Measurements from ENCODE around the gene DPEP2NB.
"Not testable (repeated sequence)": the region's sequence is repeated elsewhere in the genome, so short reads cannot be mapped to it uniquely, and the experiment has no call there.

The DPEP2NB gene

DNA sequence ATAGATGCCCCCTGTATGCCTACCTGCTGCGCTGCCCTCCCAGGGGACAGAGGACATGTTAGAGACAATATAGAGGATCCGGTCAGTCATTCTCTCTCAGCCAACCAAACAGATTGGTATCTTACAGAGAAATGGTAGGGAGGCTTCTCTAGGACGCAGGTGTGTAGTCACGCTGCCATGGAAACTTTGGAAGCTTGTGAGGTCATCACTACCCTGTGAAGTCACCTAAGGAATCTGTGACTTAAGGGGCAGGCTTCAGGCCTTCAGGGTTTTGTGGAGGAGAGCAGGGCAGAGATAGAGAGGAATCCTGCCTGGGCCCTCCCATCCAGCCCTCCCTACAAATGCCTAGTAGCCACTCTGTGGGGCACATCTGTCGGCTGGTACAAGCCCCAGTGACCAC is at the start of gene DPEP2NB:
DPEP2NB (minus strand) TSS at position 231 of the 400 bp plus-strand sequence; CDS start at position 90, 141 bp downstream.
- no peak for DNase-seq

GRCh38 chr16:68064791-68065365 is 49.2 kb upstream of the DPEP2NB start:
- peak; percentile 60 to 72 for DNase-seq

DNA sequence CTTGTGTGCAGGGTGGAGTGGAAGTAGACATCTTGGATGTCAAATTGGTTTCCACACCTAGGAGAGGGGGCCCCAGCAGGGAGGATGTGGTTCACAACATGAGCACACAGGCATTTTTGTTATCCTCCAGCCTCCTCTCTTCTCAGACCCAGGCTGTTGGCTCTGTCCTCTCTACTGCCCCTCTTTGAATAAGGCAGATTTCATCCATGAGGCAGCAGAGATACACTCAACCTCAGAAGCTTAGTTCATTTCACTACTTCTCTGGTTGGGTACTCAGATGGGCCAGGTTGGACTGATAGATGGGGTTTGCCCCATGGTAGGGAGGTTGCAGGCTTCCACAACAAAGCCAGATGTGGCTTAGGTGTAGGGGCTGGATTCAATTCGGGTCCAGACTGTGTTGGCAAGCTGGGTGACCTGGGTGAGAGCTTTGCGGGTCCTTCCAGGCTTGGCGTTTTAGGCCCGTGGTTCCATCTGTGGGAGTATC is 47.2 kb upstream of the DPEP2NB start:
- DNase-seq = no peak

DNA sequence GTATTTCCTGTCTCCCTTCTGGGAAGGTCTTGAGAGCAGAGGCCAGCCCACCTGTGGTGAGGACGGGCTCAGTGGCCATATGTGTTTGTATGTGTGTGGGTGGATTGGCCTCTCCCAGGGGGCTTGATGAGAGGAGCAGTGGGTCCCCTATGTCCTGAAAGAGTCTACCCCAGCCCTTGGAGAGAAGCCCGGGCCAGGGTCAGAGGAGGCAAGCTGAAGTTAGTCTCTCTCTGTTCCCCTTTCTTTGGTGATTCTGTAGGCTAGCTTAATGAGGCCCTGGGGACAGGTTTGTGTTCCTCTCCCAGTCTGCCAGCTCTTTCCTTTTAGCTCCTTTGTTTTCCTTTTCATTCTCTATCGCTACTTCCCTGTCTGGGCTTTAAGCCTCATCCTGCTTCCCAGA is 45.7 kb upstream of the DPEP2NB start:
- no peak for DNase-seq

DNA sequence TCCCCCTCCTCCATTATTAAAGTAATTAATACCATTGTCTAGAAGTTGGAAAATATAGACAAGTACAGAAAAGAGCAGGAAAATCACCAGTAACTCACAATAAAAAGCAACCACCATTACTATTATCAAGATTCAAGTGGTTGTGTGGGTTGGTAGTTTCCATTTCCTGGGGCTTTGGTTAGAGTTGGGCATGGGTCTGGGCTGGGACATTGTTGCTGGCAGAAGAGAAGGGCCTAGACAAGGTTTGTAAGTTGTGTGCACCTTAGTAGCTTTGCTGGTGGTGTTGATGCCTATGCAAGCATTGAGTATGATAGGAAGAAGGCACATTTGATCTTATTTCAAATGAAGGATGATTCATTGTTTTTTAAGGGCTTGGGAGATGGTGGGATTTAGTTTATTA is 44.1 kb upstream of the DPEP2NB start:
- DNase-seq = no peak

DNA sequence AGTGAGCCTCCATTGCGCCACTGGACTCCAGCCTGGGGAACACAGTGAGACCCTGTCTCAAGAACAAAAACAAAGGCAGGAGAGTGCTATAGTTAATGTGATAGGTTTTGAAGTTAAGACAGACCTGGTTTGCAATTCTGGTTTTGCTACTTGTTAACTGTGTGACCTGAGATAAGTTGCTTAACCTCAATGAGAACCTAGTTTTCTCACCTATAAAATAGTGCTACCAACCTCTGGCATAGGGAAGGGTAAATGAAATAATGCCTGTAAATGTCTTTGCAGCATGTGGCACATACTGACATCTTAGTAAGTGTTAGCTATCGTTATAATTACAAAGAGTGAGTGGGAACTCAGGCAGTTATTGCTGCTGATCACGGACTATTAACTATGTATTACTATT is 39.7 kb upstream of the DPEP2NB start:
- no peak for DNase-seq

DNA sequence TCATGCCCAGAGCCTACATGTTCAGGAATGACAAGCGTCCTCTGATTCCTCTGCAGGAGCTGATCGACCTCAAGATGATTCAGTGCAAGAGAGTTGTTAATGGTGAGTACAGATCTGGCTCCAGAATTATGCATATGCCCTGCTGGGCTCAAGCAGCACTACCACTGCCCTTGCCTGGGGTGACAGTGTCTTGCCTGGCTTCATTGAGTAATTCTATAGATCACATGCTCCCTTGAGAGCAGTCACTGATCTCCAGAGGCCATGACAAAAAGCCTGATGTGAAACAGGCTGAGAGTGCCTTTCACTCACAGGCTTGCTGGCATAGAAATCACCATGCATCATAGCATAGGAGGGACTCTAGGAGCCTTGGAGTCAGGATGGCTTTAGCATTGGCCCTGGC is 33.7 kb upstream of the DPEP2NB start:
- DNase-seq = no peak

DNA sequence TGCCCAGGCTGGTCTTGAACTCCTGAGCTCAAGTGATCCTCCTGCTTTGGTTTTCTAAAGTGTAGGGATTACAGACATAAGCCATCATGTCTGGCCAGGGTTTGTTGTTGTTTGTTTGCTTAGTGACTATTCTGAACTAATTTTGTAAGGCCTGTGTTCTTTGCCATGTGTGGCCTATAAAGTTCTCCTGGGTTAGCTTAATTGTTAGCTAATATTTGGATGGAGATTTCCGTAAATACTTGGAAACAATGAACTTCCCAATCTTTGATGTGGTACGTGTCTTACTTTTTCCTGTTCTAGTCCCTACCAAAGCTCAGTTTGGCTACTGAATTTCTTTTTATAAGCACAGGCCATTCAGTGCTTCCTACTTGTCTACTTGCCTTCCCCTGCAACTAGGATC is 32.3 kb upstream of the DPEP2NB start:
- DNase-seq = no peak

DNA sequence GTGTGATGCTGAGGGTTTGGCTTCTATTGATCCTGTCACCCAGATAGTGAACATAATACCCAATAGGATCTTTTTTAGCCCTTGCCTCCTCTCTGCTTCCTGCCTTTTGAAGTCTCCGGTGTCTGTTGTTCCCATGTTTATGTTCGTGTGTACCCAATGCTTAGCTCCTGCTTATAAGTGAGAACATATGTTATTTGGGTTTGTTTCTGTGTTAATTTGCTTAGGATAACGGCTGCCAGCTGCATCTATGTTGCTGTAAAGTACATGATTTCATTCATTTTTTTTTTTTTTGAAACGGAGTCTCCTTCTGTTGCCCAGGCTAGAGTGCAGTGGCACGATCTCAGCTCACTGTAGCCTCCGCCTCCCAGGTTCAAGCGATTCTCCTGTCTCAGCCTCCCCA is 30.4 kb upstream of the DPEP2NB start:
- no peak for DNase-seq

- DNase-seq = no peak
Observed at GRCh38 chr16:68041783-68042182, 26.1 kb upstream of the DPEP2NB start.

- peak; percentile 86 to 94 for DNase-seq
Observed at GRCh38 chr16:68040506-68041288, 25.0 kb upstream of the DPEP2NB start.

GRCh38 chr16:68037841-68038597 is 22.3 kb upstream of the DPEP2NB start:
- DNase-seq = no peak

DNA sequence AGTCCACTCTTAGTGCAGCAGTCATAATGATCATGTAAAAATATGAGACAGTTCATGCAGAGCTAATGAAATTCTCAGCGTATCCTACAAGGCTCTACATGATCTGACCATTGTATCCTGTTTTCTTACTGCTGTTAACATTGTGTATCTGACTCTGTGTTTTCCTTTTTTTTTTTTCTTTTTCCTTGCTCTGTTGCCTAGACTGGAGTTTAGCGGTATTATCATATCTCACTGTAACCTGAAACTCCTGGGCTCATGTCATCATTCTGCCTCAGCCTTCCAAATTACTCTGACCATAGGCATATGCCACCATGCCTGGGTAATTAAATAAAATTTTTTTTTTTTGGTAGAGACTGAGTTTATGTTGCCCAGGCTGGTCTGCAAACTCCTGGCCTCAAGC is 19.5 kb upstream of the DPEP2NB start:
- no peak for DNase-seq

DNA sequence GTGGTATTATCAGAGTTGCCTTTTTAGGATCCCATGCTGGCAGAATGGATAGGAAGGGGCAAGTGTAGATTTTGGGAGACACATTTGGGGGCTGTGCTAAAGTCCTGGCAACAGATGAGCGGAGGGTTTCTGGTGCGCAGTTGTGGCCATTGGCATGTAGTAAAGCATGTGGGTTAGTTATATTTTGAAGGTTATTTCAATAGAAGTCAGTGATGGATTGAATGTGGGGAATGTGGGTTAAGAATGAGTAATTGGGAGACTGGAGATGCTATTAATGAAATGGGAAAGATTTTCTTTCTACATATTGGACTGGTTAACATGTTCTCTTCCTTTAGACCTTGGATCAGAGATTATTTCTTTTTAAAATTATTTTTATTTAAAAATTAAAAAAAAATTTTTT is 17.4 kb upstream of the DPEP2NB start:
- DNase-seq = no peak

- DNase-seq = no peak
Observed at GRCh38 chr16:68031951-68032350, 16.2 kb upstream of the DPEP2NB start.

GRCh38 chr16:68030108-68030507 is 14.4 kb upstream of the DPEP2NB start:
- not testable (repeated sequence) for DNase-seq

GRCh38 chr16:68028996-68029395 is 13.3 kb upstream of the DPEP2NB start:
- DNase-seq = no peak

GRCh38 chr16:68022728-68023537 is 7.2 kb upstream of the DPEP2NB start, which contains the start of the genes DDX28 and DUS2:
DDX28 (minus strand) TSS chr16:68023232; CDS start chr16:68023202, 30 bp downstream.
DUS2 (plus strand) TSS chr16:68023284; CDS start chr16:68038024, 14,740 bp downstream.
- peak; percentile 98 for DNase-seq

- DNase-seq = no peak
Observed at GRCh38 chr16:68022278-68022727, 6.6 kb upstream of the DPEP2NB start.

GRCh38 chr16:68021490-68021889 is 5.8 kb upstream of the DPEP2NB start:
- no peak for DNase-seq

GRCh38 chr16:68019167-68019680 is 3.5 kb upstream of the DPEP2NB start:
- DNase-seq = no peak

DNA sequence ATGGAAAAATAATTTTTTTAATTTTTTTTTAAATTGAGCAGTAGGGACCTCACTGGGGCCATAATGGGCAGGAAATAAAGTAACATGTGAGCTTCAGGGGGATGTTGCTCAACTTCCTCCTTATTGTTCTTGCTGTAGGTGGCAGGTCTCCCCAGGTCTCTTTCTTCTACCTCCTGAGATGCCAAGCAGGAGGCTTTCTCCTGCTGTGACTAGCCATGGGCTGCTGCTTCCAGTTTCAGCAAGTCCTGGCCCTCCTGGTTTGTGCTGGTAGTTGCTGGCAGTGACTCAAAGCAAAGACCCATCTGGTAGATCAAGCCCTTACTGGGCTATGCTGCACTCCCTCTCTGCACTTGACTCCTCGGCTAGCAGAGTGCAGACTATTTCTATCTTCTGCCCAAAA is 2.3 kb downstream of the DPEP2NB start:
- no peak for DNase-seq

Data from stimulated activated CD4-positive, alpha-beta T cell treated with anti-CD3 and anti-CD28 coated beads, Interleukin-2, amount 100 ng/mL, for 48 hours (primary cell).